KMS-11 (cell line): ENCODE results near the gene OSBP2.

ENCODE experiments used
- H2AFZ ChIP-seq: fragments of 200-600 bp; sonication (generic); 2 replicates; pipeline ENCODE4 v1.6.1; 2016; ENCODE audit warnings: antibody characterized with exemption, mixed run types, low read depth
- H3K27ac ChIP-seq: fragments of 200-600 bp; sonication (generic); 2 replicates; pipeline ENCODE4 v1.6.1; 2016; ENCODE audit warnings: mild to moderate bottlenecking, mixed run types
- H3K27me3 ChIP-seq: fragments of 200-600 bp; sonication (generic); 2 replicates; pipeline ENCODE4 v1.6.1; 2017; ENCODE audit warnings: mild to moderate bottlenecking, low read depth, mixed run types, moderate library complexity; ENCODE audit not compliant: insufficient read depth
- H3K36me3 ChIP-seq: fragments of 200-600 bp; sonication (generic); 2 replicates; pipeline ENCODE4 v1.6.1; 2017; ENCODE audit warnings: mild to moderate bottlenecking, mixed run types; ENCODE audit not compliant: insufficient read depth
- H3K4me1 ChIP-seq: fragments of 200-600 bp; sonication (generic); 2 replicates; pipeline ENCODE4 v1.6.1; 2016; ENCODE audit warnings: mild to moderate bottlenecking, low read depth, mixed run types; ENCODE audit not compliant: poor library complexity, severe bottlenecking
- H3K4me2 ChIP-seq: fragments of 200-600 bp; sonication (generic); 2 replicates; pipeline ENCODE4 v1.7.0; 2016; ENCODE audit warnings: mild to moderate bottlenecking, mixed run types
- H3K4me3 ChIP-seq: fragments of 200-600 bp; sonication (generic); IDR thresholded peaks from 2 replicates; pipeline ENCODE4 v1.6.1; 2017; ENCODE audit warnings: low read depth, low read length, mixed read lengths; ENCODE audit not compliant: insufficient read depth
- H3K79me2 ChIP-seq: fragments of 200-600 bp; sonication (generic); 2 replicates; pipeline ENCODE4 v1.6.1; 2016; ENCODE audit warnings: low read depth, mixed run types; ENCODE audit not compliant: insufficient read depth
- H3K9ac ChIP-seq: fragments of 200-600 bp; sonication (generic); 2 replicates; pipeline ENCODE4 v1.6.1; 2016; ENCODE audit warnings: mild to moderate bottlenecking, mixed run types
- H4K20me1 ChIP-seq: fragments of 200-600 bp; sonication (generic); 2 replicates; pipeline ENCODE4 v1.6.1; 2016; ENCODE audit warnings: mild to moderate bottlenecking, mixed run types; ENCODE audit not compliant: insufficient read depth
- TF ChIP-seq, protein P1 (sequence below): fragments of 200-600 bp; sonication (generic); conservative IDR thresholded peaks from 2 replicates; pipeline ENCODE4 v1.6.1; 2017; ENCODE audit warnings: low read depth, mild to moderate bottlenecking, antibody characterized with exemption, low read length, moderate library complexity, mixed read lengths

OSBP2 gene

DNA sequence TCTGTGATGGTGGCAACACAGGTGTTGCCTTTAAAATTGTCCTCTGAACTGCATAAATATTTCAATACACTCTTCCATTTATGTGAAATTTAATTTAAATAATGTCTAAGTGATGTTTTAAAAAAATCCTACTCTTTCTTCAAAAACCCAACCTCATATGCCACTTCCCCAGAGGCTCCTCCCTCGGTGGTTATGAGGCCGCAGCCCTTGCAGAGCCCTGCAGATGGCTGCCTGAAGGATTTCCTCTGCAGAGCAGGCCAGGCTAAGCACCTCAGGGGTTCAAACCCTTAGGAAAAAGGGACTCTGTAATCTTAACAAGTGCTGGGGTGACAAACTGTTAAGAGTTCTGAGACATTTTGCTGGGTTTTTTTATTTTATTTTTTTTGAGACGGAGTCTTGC, 248.7 kb downstream of the OSBP2 start:
- no peaks in the 10 kb centered on the region for H3K27me3 ChIP-seq
- no peaks in the 10 kb centered on the region for H3K79me2 ChIP-seq
- no peaks in the 10 kb centered on the region for H4K20me1 ChIP-seq
- H2AFZ ChIP-seq, result no peak overlapping the region
- H3K4me3 ChIP-seq, result no peak overlapping the region
- no peak overlapping the region for H3K27ac ChIP-seq
- no peak overlapping the region for H3K4me2 ChIP-seq
- peaks cover 15% of the 10 kb centered on the region; the same call in 1 of the 2 replicates for H3K36me3 ChIP-seq
- TF ChIP-seq, protein P1, sequence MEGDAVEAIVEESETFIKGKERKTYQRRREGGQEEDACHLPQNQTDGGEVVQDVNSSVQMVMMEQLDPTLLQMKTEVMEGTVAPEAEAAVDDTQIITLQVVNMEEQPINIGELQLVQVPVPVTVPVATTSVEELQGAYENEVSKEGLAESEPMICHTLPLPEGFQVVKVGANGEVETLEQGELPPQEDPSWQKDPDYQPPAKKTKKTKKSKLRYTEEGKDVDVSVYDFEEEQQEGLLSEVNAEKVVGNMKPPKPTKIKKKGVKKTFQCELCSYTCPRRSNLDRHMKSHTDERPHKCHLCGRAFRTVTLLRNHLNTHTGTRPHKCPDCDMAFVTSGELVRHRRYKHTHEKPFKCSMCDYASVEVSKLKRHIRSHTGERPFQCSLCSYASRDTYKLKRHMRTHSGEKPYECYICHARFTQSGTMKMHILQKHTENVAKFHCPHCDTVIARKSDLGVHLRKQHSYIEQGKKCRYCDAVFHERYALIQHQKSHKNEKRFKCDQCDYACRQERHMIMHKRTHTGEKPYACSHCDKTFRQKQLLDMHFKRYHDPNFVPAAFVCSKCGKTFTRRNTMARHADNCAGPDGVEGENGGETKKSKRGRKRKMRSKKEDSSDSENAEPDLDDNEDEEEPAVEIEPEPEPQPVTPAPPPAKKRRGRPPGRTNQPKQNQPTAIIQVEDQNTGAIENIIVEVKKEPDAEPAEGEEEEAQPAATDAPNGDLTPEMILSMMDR, result no peak
- H3K9ac ChIP-seq, result no peak overlapping the region
- no peaks in the 10 kb centered on the region for H3K4me1 ChIP-seq

DNA sequence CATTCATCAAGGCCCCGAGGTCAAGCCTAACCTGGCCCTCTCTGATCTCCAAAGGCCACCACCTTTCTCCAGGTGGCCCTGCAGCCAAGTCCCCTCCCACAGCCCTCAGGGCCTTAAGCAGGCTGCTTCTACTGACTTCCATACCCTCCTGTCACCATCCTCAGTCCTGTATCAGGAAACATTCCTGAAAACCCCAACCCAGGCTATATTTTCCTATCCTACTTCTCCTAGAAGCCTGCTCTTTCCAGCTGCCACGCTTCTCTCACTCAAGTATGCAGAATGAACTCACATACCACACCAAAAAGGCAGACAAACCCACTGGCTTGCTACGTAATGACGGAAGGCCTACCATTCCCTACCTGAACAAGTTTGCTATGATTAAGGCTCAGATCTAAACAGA, 250.3 kb downstream of the OSBP2 start:
- Histone ChIP-seq H3K9ac (no peak overlapping the region), H3K27me3 (no peaks in the 10 kb centered on the region), H3K36me3 (peaks cover 12% of the 10 kb centered on the region; the same call in 1 of the 2 replicates), H2AFZ (no peak overlapping the region), H3K27ac (no peak overlapping the region), H3K4me2 (no peak overlapping the region), H3K4me3 (no peak overlapping the region), H3K79me2 (no peaks in the 10 kb centered on the region), H3K4me1 (no peaks in the 10 kb centered on the region), H4K20me1 (no peaks in the 10 kb centered on the region)
- TF ChIP-seq, protein P1, result no peak

DNA sequence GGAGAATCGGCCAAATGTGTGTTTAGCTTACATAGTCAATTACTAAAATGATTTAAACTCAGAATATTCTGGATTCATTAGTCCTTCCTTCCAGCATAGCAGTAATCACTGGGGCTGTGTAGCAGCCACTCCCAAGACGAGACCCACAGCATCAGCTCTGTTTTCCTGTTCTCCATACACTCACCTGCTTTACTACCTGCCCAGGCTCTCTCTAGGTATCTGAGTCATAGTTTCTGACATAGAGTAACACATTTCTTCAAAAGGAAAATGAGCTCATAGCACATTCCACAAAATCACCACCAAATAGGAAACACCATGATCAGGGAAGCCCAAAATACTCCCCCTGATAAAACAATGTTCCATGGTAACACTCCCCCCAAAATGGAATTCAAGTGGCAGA, 251.0 kb downstream of the OSBP2 start:
- TF ChIP-seq, protein P1, result no peak
- Histone ChIP-seq H3K4me3 (no peak overlapping the region), H3K9ac (no peak overlapping the region), H3K27ac (no peak overlapping the region), H4K20me1 (no peaks in the 10 kb centered on the region), H3K27me3 (no peaks in the 10 kb centered on the region), H3K4me2 (no peak overlapping the region), H3K36me3 (peaks cover 12% of the 10 kb centered on the region; the same call in 1 of the 2 replicates), H3K79me2 (no peaks in the 10 kb centered on the region), H3K4me1 (no peaks in the 10 kb centered on the region), H2AFZ (no peak overlapping the region)

DNA sequence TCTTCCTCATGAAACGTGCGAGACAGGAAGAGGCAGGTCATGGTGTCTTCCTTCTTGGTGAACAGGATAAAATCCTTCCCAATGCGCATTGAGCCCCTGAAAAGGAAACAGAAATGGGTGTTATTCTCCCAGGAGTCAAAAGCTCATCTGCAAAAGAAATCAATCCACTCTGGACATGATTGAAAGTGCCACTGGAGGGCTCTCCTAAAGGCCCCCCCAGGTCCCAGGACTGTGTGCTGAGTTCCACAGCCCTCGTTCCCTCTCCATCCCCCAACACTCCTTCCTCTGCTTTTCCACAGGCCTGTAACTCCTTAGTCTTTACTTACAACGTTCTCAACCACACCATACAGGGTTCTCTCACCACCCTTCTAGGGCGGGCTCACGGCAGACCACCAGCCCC, 251.7 kb downstream of the OSBP2 start:
- Histone ChIP-seq H4K20me1 (no peaks in the 10 kb centered on the region), H3K4me2 (no peak overlapping the region), H3K27ac (no peak overlapping the region), H3K4me1 (no peaks in the 10 kb centered on the region), H3K4me3 (no peak overlapping the region), H3K79me2 (no peaks in the 10 kb centered on the region), H2AFZ (no peak overlapping the region), H3K36me3 (peaks cover 12% of the 10 kb centered on the region; the same call in 1 of the 2 replicates), H3K9ac (no peak overlapping the region), H3K27me3 (no peaks in the 10 kb centered on the region)
- TF ChIP-seq, protein P1, result no peak
